HG02938 (cell line): ENCODE data around the gene ATL1.
"Not testable (repeated sequence)": the region's sequence is repeated elsewhere in the genome, so short reads cannot be mapped to it uniquely, and the experiment has no call there.

Experiments
- ATAC-seq: cut with Tn5 transposase; IDR thresholded peaks from one replicate; pipeline ENCODE4 v1.9.1; 2021; ENCODE audit warnings: mild to moderate bottlenecking, moderate library complexity; ENCODE audit not compliant: unreplicated experiment

ATL1 gene

DNA sequence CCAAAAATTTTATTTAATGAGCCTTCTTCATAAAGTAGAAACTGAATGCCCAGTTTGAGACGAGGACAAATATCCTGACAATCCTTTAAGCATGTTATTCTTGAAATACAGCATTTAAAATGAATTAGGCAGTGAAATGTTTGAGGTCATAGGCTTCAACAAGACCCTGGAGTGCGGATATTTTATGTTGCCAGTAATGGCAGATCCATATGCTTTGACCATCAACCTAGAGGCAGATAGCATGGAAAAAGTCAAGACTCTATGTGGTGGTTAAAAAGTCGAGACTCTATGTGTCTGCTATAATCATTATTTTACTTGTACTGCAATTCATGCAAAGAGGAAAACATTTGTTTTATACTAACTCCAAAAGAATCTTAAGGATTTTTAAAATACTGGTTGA lies 25.5 kb upstream of the ATL1 start:
- ATAC-seq, result no peak

DNA sequence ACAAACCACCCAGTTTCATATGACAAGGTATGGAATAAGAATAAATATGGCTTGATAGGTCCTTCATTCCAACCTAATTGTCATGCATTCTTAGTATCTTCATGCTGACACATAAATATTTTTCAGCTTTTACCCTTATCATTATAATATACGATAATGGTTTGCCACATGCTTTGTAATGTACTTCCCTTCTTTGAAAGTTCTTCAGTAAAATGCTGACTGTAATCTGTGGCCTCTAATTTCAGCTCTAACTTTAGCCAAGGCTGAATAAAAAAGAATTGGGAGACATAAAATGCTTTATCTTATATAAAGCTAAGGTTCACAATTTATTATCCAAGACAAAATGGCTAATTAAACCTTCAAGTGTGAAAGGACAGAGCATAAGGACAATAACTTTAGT lies 24.9 kb upstream of the ATL1 start:
- ATAC-seq, result no peak

DNA sequence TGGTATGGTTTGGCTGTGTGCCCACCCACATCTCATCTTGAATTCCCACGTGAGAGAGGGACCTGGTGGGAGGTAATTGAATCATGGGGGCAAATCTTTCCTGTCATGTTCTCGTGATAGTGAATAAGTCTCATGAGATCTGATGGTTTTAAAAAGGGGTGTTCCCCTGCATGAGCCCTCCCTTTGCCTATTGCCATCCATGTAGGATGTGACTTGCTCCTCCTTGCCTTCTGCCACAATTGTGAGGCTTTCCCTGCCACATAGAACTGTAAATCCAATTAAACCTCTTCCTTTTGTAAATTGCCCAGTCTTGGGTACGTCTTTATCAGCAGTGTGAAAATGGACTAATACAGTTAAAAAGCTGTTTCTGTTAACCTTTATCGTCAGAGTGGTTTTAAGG lies 21.9 kb upstream of the ATL1 start:
- ATAC-seq, result not testable (repeated sequence)

DNA sequence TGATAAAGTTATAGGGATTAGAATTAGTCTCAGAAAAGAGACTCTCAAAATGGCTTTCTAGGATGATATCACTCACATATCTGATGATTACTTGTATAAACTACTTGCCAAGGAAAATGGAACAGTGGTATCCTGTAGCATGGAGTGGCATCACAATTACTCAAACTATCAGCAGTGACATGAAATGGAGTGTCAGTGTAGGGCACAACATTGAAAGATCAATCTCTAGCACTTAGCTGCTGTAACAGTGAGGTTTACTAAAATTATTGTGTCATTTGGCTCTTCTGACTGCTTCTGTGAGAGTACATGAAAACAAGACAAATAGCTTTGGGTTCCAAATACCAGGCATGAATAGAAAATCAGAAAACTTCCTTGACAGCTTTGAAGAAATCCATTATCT lies 20.9 kb upstream of the ATL1 start:
- no peak for ATAC-seq

GRCh38 chr14:50541159-50541567 lies 18.8 kb upstream of the ATL1 start:
- no peak for ATAC-seq

- ATAC-seq, result no peak
Measured at GRCh38 chr14:50542941-50543418, 17.0 kb upstream of the ATL1 start.

DNA sequence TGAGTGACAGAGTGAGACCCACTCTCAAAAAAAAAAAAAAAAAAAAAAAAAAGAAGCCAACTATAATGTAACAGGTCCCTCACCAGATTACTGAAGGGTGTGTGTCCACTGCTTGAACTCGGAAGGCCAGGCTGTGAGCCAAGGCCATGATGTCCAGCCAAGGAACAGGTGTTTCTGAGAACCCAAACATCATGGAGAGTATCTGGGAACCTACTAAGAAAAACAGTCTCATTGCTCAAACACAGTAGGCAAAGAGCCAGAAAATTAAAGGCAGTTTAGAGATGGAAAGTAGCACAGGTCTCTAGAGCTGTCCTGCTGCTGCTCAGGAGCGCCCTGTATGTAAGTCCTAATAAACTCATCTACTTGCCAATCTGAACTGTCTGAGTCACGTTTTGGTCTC lies 15.0 kb upstream of the ATL1 start:
- ATAC-seq, result no peak

GRCh38 chr14:50545618-50546017 lies 14.3 kb upstream of the ATL1 start:
- ATAC-seq, result no peak

DNA sequence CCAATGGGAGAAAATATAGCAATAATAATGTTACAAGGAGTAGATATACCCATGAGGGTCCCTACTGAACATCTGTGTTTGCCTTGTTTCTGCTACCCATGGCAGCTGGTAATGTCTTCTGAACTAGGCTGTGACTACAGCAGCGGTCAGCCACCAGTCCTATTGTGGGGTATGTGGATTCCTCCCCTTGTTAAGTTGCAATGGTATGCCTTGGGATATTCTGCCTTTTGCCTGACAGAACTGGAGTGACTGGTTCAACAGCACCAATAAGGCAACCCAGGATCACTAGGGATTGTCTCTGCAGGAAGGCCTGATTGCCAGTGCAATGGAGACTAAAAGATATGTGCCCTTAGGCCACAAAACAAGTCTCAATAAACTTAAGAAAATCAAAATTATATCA lies 9.7 kb upstream of the ATL1 start:
- ATAC-seq, result no peak

- ATAC-seq, result no peak
Measured at GRCh38 chr14:50551877-50552276, 8.1 kb upstream of the ATL1 start.

DNA sequence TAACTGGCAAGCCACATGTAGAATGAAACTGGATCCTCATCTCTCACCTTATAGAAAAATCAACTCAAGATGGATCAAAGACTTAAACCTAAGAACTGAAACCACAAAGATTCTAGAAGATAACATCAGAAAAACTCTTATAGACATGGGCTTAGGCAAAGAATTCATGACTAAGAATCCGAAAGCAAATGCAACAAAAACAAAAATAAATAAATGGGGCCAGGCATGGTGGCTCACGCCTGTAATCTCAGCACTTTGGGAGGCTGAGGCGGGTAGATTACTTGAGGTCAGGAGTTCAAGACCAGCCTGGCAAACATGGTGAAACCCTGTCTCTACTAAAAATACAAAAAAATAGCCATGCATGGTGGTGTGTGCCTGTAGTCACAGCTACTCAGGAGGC lies 7.1 kb upstream of the ATL1 start:
- ATAC-seq, result not testable (repeated sequence)

- ATAC-seq, result no peak
Measured at GRCh38 chr14:50560931-50561285, 963 bp downstream of the ATL1 start.

DNA sequence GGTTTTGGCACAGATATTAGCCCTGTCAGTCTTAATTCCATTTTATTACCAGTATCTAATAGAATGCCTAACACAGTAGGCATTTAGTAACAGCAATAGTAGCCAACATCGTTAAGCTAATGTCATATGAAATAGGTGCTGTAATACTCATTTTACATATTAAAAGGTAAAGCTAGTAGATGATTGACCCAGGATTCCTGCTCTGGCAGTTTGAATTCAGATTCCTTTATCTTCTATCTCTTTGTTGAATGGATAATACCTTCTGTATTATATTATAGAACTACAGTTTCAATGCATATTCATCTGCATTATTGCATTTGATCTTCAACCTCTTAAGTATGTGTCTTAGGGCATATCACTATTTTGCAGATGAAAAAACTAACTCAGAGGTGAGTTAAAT lies 2.9 kb downstream of the ATL1 start:
- no peak for ATAC-seq

- no peak for ATAC-seq
Measured at GRCh38 chr14:50569714-50570274, 9.8 kb downstream of the ATL1 start.

DNA sequence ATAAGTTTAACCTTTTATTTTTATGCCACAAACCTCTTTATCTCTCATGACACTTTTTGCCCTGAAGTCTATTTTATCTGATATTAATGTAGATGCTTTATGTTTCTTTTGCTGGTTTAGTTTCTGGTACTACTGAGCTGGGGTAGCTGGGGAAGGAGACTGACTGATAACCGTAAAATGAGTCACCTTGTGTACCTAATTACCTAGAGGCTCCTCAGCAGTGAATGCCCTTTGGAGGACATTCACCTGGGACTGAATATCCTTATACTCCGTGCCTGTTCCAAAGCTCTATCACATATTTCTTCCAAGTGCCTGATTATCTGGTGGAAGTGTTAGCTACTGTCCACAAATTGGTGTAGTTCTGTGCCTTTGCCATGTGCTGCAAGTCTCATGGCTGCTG lies 13.9 kb downstream of the ATL1 start:
- ATAC-seq, result no peak

- ATAC-seq, result no peak
Measured at GRCh38 chr14:50575769-50576168, 15.8 kb downstream of the ATL1 start.

DNA sequence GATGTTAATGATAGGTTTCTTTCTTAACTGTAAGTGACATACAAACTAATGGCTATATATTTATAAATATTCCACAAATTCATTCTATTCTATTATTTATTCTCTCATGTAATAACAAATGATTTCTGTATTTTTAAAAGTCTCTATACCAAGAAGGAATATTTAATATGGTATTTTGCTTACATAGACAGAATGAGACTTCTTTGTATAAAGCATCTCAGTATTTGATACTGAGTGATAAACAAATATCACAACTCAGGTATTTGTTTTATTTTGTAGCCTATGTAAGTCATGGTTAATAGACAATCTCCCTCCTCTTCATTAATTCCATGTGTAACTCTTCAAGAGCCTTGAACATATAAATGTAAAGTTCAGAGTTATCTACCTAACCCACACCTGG lies 18.0 kb downstream of the ATL1 start:
- ATAC-seq, result no peak

- ATAC-seq, result no peak
Measured at GRCh38 chr14:50578433-50578832, 18.5 kb downstream of the ATL1 start.

GRCh38 chr14:50590464-50590863 lies 30.5 kb downstream of the ATL1 start:
- no peak for ATAC-seq

- no peak for ATAC-seq
Measured at GRCh38 chr14:50594577-50595316, 34.8 kb downstream of the ATL1 start.

GRCh38 chr14:50598765-50599164 lies 38.8 kb downstream of the ATL1 start:
- ATAC-seq, result no peak

DNA sequence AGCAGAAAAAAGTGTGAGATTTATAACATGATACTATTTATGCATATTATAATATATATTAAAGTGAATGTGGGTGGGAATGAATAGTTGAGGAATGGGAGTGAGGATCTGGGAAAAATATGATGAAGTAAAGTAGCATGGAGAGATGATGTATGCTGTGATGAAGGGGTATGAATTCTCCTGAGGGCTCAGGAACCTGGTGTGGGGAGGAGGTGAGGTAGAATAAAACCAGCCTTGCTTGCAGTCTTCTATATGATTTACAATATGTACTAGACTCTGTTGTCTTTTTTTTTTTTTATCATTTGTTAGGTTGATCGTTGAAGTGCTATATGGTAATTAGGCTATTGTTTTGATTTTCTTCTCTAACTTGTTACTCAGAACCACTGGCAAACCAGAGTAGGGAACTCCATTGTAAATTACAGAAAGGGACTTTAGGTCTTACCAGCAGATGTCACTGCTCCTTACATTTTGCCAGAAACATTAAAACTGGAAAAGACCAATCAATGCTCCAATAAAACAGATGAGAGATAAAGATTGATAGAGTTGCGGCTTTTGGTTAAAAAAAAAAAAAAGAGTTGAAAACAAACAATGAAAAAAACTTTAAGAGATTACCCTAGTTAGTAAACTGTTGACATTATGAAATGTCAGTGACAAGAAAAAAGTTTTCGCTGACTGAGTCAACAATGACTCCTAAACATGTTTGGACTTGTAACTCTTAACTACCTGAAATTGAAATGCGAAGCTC lies 39.9 kb downstream of the ATL1 start:
- ATAC-seq, result no peak
